Transverse colon (tissue), 3 donors: ENCODE results near the gene GABPB1.

Experiments
- POLR2A ChIP-seq: fragments of 450-650 bp; IDR thresholded peaks from one replicate; pipeline ENCODE4 v1.6.1; 2016; ENCODE audit warnings: antibody characterized with exemption, mild to moderate bottlenecking, moderate library complexity
- TF ChIP-seq, protein P1 (sequence below), 5 experiments: fragments of 200-600 bp in 3 of 5; fragments of 450-650 bp in 2 of 5; sonication (generic) in 3 of 5; IDR thresholded peaks; 1 replicate in 2 of 5; 2 replicates in 3 of 5; pipeline ENCODE4 v1.5.1; 2016 to 2017; ENCODE audit warnings: antibody characterized with exemption in 5 of 5, inconsistent platforms in 3 of 5, mild to moderate bottlenecking in 2 of 5, moderate library complexity in 1 of 5

DNA sequence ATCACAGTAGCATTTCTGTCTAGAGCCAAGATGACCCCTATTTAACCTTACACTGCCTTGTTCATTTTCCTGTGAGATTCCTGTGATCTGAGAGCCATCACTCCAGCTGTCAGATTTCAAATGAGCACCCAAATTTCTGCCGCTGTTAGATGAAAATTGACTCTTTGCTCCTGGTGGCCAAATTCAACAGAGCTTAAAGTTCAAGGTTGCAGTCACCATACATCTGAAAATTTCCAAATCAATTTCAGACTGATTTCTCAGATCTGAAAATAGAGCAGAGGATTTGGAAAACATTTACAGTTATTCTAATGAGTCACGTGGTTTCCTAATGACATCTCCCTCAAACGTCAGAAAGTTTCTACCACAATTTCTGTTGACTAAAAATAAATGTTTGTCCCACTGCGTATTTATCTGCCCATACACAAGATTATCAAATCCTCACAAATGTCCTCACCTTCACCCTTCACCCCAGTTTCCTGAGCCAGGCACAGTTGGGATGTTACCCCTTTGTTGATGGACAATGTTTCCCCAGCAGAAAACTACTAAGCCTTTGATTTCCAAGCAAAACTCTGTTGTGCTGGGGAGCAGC lies 105.9 kb downstream of the GABPB1 start:
- TF ChIP-seq, protein P1, sequence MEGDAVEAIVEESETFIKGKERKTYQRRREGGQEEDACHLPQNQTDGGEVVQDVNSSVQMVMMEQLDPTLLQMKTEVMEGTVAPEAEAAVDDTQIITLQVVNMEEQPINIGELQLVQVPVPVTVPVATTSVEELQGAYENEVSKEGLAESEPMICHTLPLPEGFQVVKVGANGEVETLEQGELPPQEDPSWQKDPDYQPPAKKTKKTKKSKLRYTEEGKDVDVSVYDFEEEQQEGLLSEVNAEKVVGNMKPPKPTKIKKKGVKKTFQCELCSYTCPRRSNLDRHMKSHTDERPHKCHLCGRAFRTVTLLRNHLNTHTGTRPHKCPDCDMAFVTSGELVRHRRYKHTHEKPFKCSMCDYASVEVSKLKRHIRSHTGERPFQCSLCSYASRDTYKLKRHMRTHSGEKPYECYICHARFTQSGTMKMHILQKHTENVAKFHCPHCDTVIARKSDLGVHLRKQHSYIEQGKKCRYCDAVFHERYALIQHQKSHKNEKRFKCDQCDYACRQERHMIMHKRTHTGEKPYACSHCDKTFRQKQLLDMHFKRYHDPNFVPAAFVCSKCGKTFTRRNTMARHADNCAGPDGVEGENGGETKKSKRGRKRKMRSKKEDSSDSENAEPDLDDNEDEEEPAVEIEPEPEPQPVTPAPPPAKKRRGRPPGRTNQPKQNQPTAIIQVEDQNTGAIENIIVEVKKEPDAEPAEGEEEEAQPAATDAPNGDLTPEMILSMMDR (IDR thresholded peaks at IDR 0.05), result no peak
- TF ChIP-seq POLR2A, result no peak
